HEK293T (cell line): ENCODE results near the gene SCN4A.

Source experiments
- CTCF ChIA-PET: fragments of 350-600 bp; formaldehyde crosslinking; extraction: SDS; loops from one replicate; lab custom pipeline; 2021; ENCODE audit warnings: antibody characterized with exemption, inconsistent platforms; lab: Yijun Ruan, JAX
- POLR2A ChIA-PET: fragments of 350-600 bp; formaldehyde crosslinking; extraction: SDS; loops from one replicate; lab custom pipeline; 2020; ENCODE audit warnings: antibody characterized with exemption, inconsistent platforms; lab: Yijun Ruan, JAX
- DNase-seq: peaks from one replicate; pipeline ENCODE4 v3.0.0; 2012; ENCODE audit warnings: mixed read lengths; ENCODE audit errors: extremely low spot score
- ARNT ChIP-seq: fragments of 450-650 bp; IDR thresholded peaks from 2 replicates; pipeline ENCODE4 v1.6.1; 2017; ENCODE audit warnings: mild to moderate bottlenecking
- BHLHE40 ChIP-seq: fragments of 450-650 bp; IDR thresholded peaks from 2 replicates; pipeline ENCODE4 v1.6.1; 2016; ENCODE audit warnings: mild to moderate bottlenecking, moderate library complexity, borderline replicate concordance
- CTBP1 ChIP-seq: fragments of 450-650 bp; IDR thresholded peaks from 2 replicates; pipeline ENCODE4 v1.6.1; 2016; ENCODE audit warnings: borderline replicate concordance
- ELF4 ChIP-seq: fragments of 450-650 bp; IDR thresholded peaks from 2 replicates; pipeline ENCODE4 v1.6.1; 2017; ENCODE audit warnings: antibody characterized with exemption
- FOXA1 ChIP-seq: fragments of 450-650 bp; IDR thresholded peaks from 2 replicates; pipeline ENCODE4 v1.6.1; 2016; ENCODE audit warnings: mild to moderate bottlenecking
- FOXK2 ChIP-seq: fragments of 450-650 bp; IDR thresholded peaks from 2 replicates; pipeline ENCODE4 v1.6.1; 2016; ENCODE audit warnings: mild to moderate bottlenecking
- FOXM1 ChIP-seq: fragments of 450-650 bp; IDR thresholded peaks from 2 replicates; pipeline ENCODE4 v1.6.1; 2017; ENCODE audit warnings: mild to moderate bottlenecking, borderline replicate concordance
- HDGF ChIP-seq: fragments of 450-650 bp; IDR thresholded peaks from 2 replicates; pipeline ENCODE4 v1.6.1; 2017; ENCODE audit warnings: antibody characterized with exemption, borderline replicate concordance
- L3MBTL2 ChIP-seq: fragments of 450-650 bp; conservative IDR thresholded peaks from 2 replicates; pipeline ENCODE4 v1.6.1; 2016; ENCODE audit warnings: mild to moderate bottlenecking
- LEF1 ChIP-seq: fragments of 450-650 bp; IDR thresholded peaks from 2 replicates; pipeline ENCODE4 v1.6.1; 2017; ENCODE audit warnings: mild to moderate bottlenecking, borderline replicate concordance
- NFRKB ChIP-seq: fragments of 450-650 bp; IDR thresholded peaks from 2 replicates; pipeline ENCODE4 v1.6.1; 2016; ENCODE audit warnings: mild to moderate bottlenecking, moderate library complexity
- PKNOX1 ChIP-seq: fragments of 450-650 bp; IDR thresholded peaks from 2 replicates; pipeline ENCODE4 v1.6.1; 2016
- SP1 ChIP-seq: fragments of 450-650 bp; IDR thresholded peaks from 2 replicates; pipeline ENCODE4 v1.6.1; 2017
- SUZ12 ChIP-seq: fragments of 450-650 bp; IDR thresholded peaks from 2 replicates; pipeline ENCODE4 v1.6.1; 2016; ENCODE audit warnings: mild to moderate bottlenecking
- TARDBP ChIP-seq: fragments of 450-650 bp; IDR thresholded peaks from 2 replicates; pipeline ENCODE4 v1.6.1; 2016
- ZNF384 ChIP-seq: fragments of 450-650 bp; IDR thresholded peaks from 2 replicates; pipeline ENCODE4 v1.6.1; 2016

SCN4A gene

DNA sequence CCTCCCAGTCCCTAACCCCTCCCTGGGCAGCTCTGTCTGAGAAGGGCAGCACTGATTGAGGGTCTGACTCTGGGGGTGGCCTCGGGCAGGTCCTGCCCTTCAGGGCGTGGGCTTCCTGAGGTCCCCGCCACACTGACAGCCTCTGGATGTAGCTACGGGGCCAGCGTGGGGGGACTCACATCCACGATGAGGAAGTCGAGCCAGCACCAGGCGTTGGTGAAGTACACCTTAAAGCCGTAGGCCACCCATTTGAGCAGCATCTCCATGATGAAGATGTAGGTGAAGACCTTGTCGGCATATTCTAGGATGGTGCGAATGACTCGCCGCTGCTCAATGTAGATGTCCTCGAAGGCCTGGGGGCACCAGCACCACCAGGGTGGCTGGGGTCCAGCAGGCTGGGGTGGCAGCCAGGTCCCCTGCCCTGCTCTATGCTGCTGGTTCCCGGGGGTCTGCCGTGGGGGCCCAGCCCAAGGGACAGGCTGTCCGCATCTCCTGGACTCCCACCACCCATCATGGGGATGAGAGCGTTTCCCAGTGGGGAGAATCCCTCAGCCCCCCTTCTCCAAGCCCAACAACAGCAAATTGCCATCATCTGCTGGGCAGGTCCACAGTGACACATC is 24.9 kb downstream of the SCN4A start:
- CTCF ChIA-PET = interaction anchor here (1.6 kb wide), 1 partner anchor 8 kb away, joined by 7 read pairs; no protein-coding TSS in a partner anchor
- POLR2A ChIA-PET = no interaction called here
- TF ChIP-seq SUZ12 (no peak), FOXK2 (no peak), ARNT (no peak), ELF4 (no peak), FOXA1 (no peak), L3MBTL2 (no peak), PKNOX1 (no peak), NFRKB (no peak), LEF1 (no peak), TARDBP (no peak)
- no peak for DNase-seq

DNA sequence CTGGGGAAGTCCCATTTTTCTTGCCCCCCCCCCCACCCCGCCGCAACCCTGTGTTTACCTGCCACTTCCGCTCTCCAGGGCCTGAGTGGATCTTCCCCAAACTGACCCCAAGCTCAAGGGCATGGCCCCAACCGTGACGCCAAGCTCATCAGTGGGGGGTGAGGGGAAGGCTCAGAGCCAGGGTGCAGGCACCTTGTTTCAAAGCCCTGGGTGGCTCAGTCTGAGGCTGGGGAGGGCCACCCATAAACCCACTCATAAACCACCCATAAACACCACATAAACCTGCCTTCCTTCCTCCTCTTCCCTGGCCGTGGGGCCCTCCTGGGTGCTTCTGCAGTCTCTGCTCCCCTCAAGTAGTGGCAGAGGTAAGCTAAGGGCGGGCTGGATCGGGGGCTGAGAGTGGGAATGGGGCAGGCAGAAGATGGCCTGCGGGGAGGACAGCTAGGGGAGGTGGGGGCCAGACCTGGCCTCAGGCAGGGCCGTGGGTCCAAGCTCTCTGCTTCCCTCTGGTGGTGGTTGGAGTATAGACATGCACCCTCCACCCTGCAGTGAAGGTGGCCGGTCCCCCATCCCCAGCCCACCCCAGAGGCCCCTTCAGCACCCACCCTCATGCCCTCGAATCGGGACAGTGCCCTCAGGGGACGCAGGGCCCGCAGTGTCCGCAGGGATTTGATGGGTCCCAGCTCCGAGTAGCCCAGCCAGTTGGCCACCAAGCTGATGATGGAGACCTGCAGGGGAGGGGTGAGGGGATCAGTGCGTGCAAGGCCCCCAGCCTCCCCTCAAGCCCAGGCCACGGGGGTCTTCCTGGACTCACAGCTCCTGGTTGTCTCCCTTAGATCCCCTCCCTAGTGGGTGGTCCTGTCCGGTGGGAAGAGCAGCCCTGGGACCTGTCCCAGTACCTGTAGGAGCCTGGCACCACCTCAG is 26.0 kb downstream of the SCN4A start:
- TF ChIP-seq FOXM1 (no peak), SUZ12 (no peak), CTBP1 (no peak), NFRKB (no peak), BHLHE40 (no peak), L3MBTL2 (no peak), SP1 (no peak), FOXA1 (no peak), HDGF (no peak), ZNF384 (no peak), LEF1 (no peak), PKNOX1 (no peak), ARNT (no peak), TARDBP (no peak), ELF4 (no peak), FOXK2 (no peak)
- CTCF ChIA-PET = interaction anchor here (0.5 to 2.0 kb wide), 20 partner anchors 9 to 380 kb away, joined by 3 to 27 read pairs (median 4); partner anchors contain the start of gene GH1

DNA sequence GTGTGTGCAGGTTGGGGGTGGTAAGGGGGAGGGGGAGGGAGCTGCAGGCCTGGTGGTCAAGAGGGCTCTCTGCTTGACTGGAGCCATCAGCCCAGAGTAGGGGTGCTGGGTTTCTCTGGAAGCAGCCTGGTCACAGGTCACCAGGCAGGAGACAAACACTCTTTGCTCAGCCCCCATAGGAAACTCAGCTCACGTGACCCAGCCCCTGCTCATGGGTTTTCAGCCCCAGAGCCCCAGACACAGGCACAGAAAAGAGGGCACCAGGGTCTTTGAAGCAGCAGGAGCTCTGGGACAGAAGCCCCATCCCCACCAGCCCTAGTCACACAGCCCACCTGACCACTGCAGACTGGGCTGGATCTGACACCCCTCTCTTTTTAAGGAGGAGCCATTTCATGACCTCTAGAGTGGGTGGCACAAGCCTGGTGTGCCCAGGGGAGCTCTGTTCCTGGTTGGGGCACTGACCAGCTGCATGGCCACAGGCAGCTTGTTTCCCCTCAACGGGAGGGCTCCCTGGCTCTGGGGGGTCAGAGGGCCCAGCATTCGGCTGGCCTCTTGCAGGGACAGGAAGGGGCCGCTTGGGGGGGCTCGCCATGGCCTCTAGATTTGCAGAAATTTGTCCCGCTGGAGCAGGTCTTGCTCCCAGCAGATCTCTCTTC is 26.8 kb downstream of the SCN4A start:
- ChIA-PET CTCF (interaction anchor here (0.5 to 2.0 kb wide), 20 partner anchors 8 to 381 kb away, joined by 3 to 27 read pairs (median 4); partner anchors contain the start of gene GH1), POLR2A (interaction anchor here (1.2 kb wide), 1 partner anchor 200 kb away, joined by 4 read pairs; no protein-coding TSS in a partner anchor)
- TF ChIP-seq ARNT (no peak), ZNF384 (no peak), FOXK2 (no peak), ELF4 (no peak), LEF1 (no peak)
- DNase-seq = no peak

More for the DNA sequence above, 26.0 kb downstream of the SCN4A start:
- POLR2A ChIA-PET = interaction anchor here (1.2 kb wide), 1 partner anchor 199 kb away, joined by 4 read pairs; no protein-coding TSS in a partner anchor
- DNase-seq = peak; percentile 90

DNA sequence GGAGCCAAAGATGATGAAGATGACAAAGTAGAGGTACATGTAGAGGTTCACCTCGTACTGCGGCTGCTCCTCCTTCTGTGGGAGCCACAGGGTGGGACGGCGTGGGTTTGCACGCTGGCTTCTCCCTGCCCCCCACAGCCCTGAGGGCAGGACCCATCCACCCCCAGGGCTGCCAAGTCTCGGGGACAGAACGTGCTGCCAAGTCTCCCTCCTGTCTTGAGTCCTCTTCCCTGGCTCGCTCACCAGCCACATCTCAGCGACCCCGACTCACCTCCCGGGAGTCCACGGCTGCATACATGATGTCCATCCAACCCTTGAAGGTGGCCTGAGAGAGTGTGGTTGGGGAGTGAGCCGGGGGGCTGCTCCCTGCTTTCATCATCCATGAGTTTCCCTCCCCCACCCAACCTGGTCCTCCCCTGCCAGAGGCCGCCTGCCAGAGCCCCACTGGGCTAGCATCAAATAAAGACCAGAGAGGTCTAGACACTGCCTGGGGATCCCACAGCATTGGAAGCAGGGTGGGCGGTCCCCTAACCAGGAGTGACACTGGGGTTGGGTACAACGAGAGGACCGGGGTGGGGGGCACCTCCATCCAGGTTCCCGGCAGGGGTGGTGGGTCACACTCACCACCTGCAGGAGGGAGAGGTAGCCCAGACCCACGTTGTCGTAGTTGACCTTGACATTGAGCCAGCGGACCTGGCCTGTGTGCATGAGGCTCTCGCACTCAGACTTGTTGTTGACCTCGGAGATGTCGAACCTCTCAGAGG is 27.8 kb downstream of the SCN4A start:
- POLR2A ChIA-PET = no interaction called here
- no peak for TF ChIP-seq ZNF384
- no peak for DNase-seq
- CTCF ChIA-PET = no interaction called here

DNA sequence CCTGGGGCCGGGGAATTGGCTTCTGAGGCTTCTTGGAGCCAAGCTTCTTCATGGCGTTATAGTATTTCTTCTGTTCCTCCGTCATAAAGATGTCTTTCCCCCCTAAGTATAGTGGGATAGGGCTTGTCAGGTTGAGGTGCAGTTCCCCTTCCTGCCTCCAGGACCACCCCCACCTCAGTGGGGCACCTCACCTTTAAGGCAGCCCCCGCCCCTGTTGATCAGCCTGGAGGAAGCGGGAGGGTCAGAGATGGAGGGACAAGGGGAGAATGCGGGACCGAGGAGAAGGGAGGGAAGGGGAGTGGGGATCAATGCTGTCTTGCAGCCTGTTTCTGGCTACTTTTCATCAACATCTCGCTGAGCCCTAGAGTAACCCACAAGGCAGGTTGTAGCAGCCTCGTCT is 29.0 kb downstream of the SCN4A start:
- DNase-seq = no peak
- TF ChIP-seq TARDBP (no peak), FOXM1 (no peak), LEF1 (no peak), BHLHE40 (no peak), SP1 (no peak), ELF4 (no peak), L3MBTL2 (no peak), FOXK2 (no peak), FOXA1 (no peak), ARNT (no peak), HDGF (no peak), PKNOX1 (no peak), SUZ12 (no peak), ZNF384 (no peak), CTBP1 (no peak), NFRKB (no peak)
- ChIA-PET POLR2A (no interaction called here), CTCF (no interaction called here)
